Liver (tissue), 9 donors: ENCODE results near the gene PCDH12. TPM values are rescaled to one million over a fixed set of nuclear protein-coding genes. Genes with fewer than 3 reads are reported as not detected.
A peak's percentile ranks its signal among the peaks of the same experiment; 100 is the strongest.

Experiments
- DNase-seq: peaks from one replicate; pipeline ENCODE4 v3.0.0-alpha.2; 2017; ENCODE audit warnings: low spot score
- H3K27ac ChIP-seq, 2 donors: one replicate each; pipeline ENCODE4 v1.7.0; 2013; ENCODE audit warnings: inconsistent platforms in 2 of 2, low read length in 2 of 2, control low read depth in 1 of 2, low read depth in 1 of 2, mild to moderate bottlenecking in 1 of 2
- H3K27me3 ChIP-seq, 4 donors: one replicate each; pipeline versions ENCODE4 v1.6.1 to v1.7.0; 2013; ENCODE audit warnings: low read length in 3 of 4, inconsistent platforms in 1 of 4, mild to moderate bottlenecking in 1 of 4, moderate library complexity in 1 of 4; ENCODE audit not compliant: control insufficient read depth in 4 of 4, insufficient read depth in 4 of 4
- H3K36me3 ChIP-seq, 4 donors: one replicate each; pipeline versions ENCODE4 v1.6.1 to v1.7.0; 2013; ENCODE audit warnings: low read length in 3 of 4, mild to moderate bottlenecking in 3 of 4, low read depth in 1 of 4, moderate library complexity in 1 of 4; ENCODE audit not compliant: control insufficient read depth in 4 of 4, insufficient read depth in 3 of 4
- H3K4me1 ChIP-seq, 4 donors: one replicate each; pipeline versions ENCODE4 v1.6.1 to v1.7.0; 2013; ENCODE audit warnings: low read length in 3 of 4, mild to moderate bottlenecking in 3 of 4, moderate library complexity in 1 of 4; ENCODE audit not compliant: control insufficient read depth in 4 of 4, insufficient read depth in 4 of 4
- H3K4me3 ChIP-seq, 3 donors: one replicate each; pipeline versions ENCODE4 v1.6.1 to v1.7.0; 2013; ENCODE audit warnings: low read length in 3 of 3, control low read depth in 1 of 3, low read depth in 1 of 3, mild to moderate bottlenecking in 1 of 3
- H3K9ac ChIP-seq, 2 donors: one replicate each; pipeline ENCODE4 v1.7.0; 2013; ENCODE audit warnings: low read length in 2 of 2, mild to moderate bottlenecking in 2 of 2, moderate library complexity in 2 of 2, control low read depth in 1 of 2, low read depth in 1 of 2
- H3K9me3 ChIP-seq, 4 donors: one replicate each; pipeline versions ENCODE4 v1.6.1 to v1.7.0; 2013; ENCODE audit warnings: low read length in 3 of 4; ENCODE audit not compliant: control insufficient read depth in 4 of 4
- ATF3 ChIP-seq: IDR thresholded peaks from 2 replicates; pipeline ENCODE4 v1.6.1; 2016; ENCODE audit warnings: antibody characterized with exemption
- CTCF ChIP-seq: fragments of 150-350 bp; IDR thresholded peaks from 2 replicates; pipeline ENCODE4 v1.5.1; 2017; ENCODE audit warnings: improper control_type of control experiment, low read depth, low read length; ENCODE audit not compliant: missing input control
- EGR1 ChIP-seq, 2 donors: IDR thresholded peaks; 2 replicates each; pipeline ENCODE4 v1.6.1; 2016 to 2018; ENCODE audit warnings: antibody characterized with exemption in 2 of 2, low read depth in 2 of 2
- FOXA1 ChIP-seq: IDR thresholded peaks from 2 replicates; pipeline ENCODE4 v1.6.1; 2016; ENCODE audit warnings: antibody characterized with exemption
- FOXA2 ChIP-seq: IDR thresholded peaks from 2 replicates; pipeline ENCODE4 v1.6.1; 2016; ENCODE audit warnings: antibody characterized with exemption
- GABPA ChIP-seq, 2 donors: IDR thresholded peaks in 1 of 2; conservative IDR thresholded peaks in 1 of 2; 2 replicates each; pipeline ENCODE4 v1.6.1; 2016; ENCODE audit warnings: antibody characterized with exemption in 2 of 2, mild to moderate bottlenecking in 1 of 2, moderate library complexity in 1 of 2
- HNF4A ChIP-seq, 2 donors: conservative IDR thresholded peaks; 2 replicates each; pipeline ENCODE4 v1.6.1; 2016; ENCODE audit warnings: antibody characterized with exemption in 2 of 2, mild to moderate bottlenecking in 2 of 2
- HNF4G ChIP-seq: IDR thresholded peaks from 2 replicates; pipeline ENCODE4 v1.6.1; 2016; ENCODE audit warnings: antibody characterized with exemption
- JUND ChIP-seq, 2 donors: IDR thresholded peaks; 2 replicates each; pipeline ENCODE4 v1.6.1; 2016; ENCODE audit warnings: antibody characterized with exemption in 2 of 2
- NR2F2 ChIP-seq: IDR thresholded peaks from 2 replicates; pipeline ENCODE4 v1.6.1; 2016; ENCODE audit warnings: antibody characterized with exemption
- RAD21 ChIP-seq, 2 donors: IDR thresholded peaks; 2 replicates each; pipeline ENCODE4 v1.6.1; 2016; ENCODE audit warnings: antibody characterized with exemption in 2 of 2, mild to moderate bottlenecking in 2 of 2
- REST ChIP-seq: IDR thresholded peaks from 2 replicates; pipeline ENCODE4 v1.6.1; 2016; ENCODE audit warnings: antibody characterized with exemption, mild to moderate bottlenecking
- RXRA ChIP-seq, 2 donors: IDR thresholded peaks; 2 replicates each; pipeline ENCODE4 v1.6.1; 2017 to 2018; ENCODE audit warnings: antibody characterized with exemption in 2 of 2, mild to moderate bottlenecking in 1 of 2
- SP1 ChIP-seq: IDR thresholded peaks from 2 replicates; pipeline ENCODE4 v1.6.1; 2018; ENCODE audit warnings: antibody characterized with exemption, mild to moderate bottlenecking
- TAF1 ChIP-seq: conservative IDR thresholded peaks from 2 replicates; pipeline ENCODE4 v1.6.1; 2016; ENCODE audit warnings: antibody characterized with exemption, mild to moderate bottlenecking
- YY1 ChIP-seq: IDR thresholded peaks from 2 replicates; pipeline ENCODE4 v1.6.1; 2016; ENCODE audit warnings: antibody characterized with exemption, mild to moderate bottlenecking
- ZBTB33 ChIP-seq: IDR thresholded peaks from 2 replicates; pipeline ENCODE4 v1.6.1; 2016; ENCODE audit warnings: antibody characterized with exemption
- WGBS: extraction: QIAGEN DNeasy Blood & Tissue Kit; methylation state at CpG from one replicate; pipeline ENCODE4 v1.1.7; 2013; 5-methylcytosine and 5-hydroxymethylcytosine counted together
- polyA plus RNA-seq, 2 donors: library from polyadenylated mRNA; stranded (reverse) in 1 of 2; unstranded in 1 of 2; fragments of 200-250 nt in 1 of 2; fragments of >200 nt in 1 of 2; fragmentation: Nextera tagmentation in 1 of 2; extraction: Ambion mirVana in 1 of 2; gene quantifications; one replicate each; pipeline versions ENCODE4 v1.2.1 to v1.2.3, GENCODE V29; 2013 to 2015
- total RNA-seq, 2 donors: library from RNA; depleted of rRNA; stranded (reverse); fragments of >200 nt; gene quantifications; one replicate each; pipeline ENCODE4 v1.2.3, GENCODE V29; 2014
- TF ChIP-seq, protein P1 (sequence below): IDR thresholded peaks from 2 replicates; pipeline ENCODE4 v1.6.1; 2016; ENCODE audit warnings: antibody characterized with exemption
- donor health status: healthy.
- donor health status: healthy.
- donor health status: healthy.
- donor health status: healthy.
- donor health status: healthy.

Gene PCDH12
- total and polyA plus RNA-seq, 4 donors: 0.74 to 4.9 (median 3.8) TPM

DNA sequence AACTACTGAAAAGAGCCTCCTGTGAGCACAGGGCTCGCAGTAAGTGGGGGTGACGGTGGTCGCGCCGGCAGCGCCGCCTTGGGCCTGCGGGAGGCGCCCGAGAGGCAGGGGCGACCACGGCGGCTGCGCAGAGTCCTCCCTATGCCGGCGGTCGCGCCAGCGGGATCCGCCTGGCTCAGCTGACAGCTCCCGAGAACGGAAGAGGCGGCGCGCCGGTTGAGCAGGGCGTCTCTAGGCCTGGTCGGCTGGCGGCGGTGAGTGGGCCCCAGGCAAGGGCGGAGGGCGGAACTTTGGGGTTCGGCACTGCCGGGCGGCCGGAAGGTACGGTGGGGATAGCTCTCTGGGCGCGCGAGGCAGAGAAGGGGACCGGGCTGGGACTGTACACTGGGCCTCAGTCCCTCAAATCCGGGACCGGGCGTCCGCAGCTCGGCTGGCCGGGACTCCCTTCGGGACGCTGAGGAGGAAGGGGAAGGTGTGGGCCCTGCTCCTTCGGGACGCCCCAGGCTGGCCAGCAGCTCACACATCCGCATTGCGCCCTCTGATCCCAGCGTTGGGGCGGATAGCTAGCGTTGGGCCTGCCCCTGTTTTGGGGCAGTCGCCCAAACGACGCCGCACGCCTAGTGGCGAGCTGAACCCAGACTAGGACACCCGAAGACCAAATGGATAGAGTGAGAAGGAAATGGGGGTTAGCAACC, 11.1 kb upstream of the PCDH12 start, which contains the start of gene RNF14:
RNF14 (plus strand) TSS at position 192 of the 695 bp plus-strand sequence. CDS start 4,484 bp downstream, outside the sequence.
- Histone ChIP-seq H3K9ac (peak within 1 kb of the TSS; percentile 93 to 96), H3K4me3 (peak within 1 kb of the TSS; percentile 64 to 84 (median 80)), H3K27me3 (no peaks in the 10 kb centered on the region), H3K27ac (peak within 1 kb of the TSS; percentile 84 to 92), H3K36me3 (peaks cover 0 to 10% (median 3%) of the 10 kb centered on the region in 4 donors), H3K4me1 (peaks cover 5 to 31% (median 24%) of the 10 kb centered on the region in 4 donors), H3K9me3 (no peaks in the 10 kb centered on the region)
- no peak for TF ChIP-seq JUND (IDR thresholded peaks at IDR 0.05)
- TF ChIP-seq FOXA2: no peak
- peak; percentile 38 for TF ChIP-seq FOXA1
- TF ChIP-seq YY1: peak; percentile 90
- peak in 1 of 2 donors; percentile 82 for TF ChIP-seq GABPA (IDR thresholded peaks at IDR 0.05 in 1 of 2, conservative IDR thresholded peaks at IDR 0.05 in 1 of 2)
- TF ChIP-seq ATF3: no peak
- no peak for TF ChIP-seq EGR1 (IDR thresholded peaks at IDR 0.05; ENCODE audit: low read depth in 2 of 2)
- TF ChIP-seq ZBTB33: no peak
- TF ChIP-seq RAD21 (IDR thresholded peaks at IDR 0.05): peak; percentile 23 to 56
- no peak for TF ChIP-seq RXRA (IDR thresholded peaks at IDR 0.05)
- no peak for TF ChIP-seq SP1
- TF ChIP-seq TAF1: peak; percentile 56
- TF ChIP-seq HNF4A (conservative IDR thresholded peaks at IDR 0.05): peak; percentile 2 to 24
- peak; percentile 57 for TF ChIP-seq REST
- peak; percentile 86 for TF ChIP-seq CTCF
- TF ChIP-seq, protein P1, sequence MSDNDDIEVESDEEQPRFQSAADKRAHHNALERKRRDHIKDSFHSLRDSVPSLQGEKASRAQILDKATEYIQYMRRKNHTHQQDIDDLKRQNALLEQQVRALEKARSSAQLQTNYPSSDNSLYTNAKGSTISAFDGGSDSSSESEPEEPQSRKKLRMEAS: no peak
- peak; percentile 34 for TF ChIP-seq NR2F2
- TF ChIP-seq HNF4G: no peak
- peak; percentile 94 for DNase-seq
- under 1% methylated on average over 63 of the region's 63 CpGs for WGBS
